DMS 273 (cell line): ENCODE results near the gene IDH3A.

ENCODE experiments used
- DNase-seq: peaks from one replicate; lab custom pipeline; 2025; ENCODE audit not compliant: unreplicated experiment; lab: John Stamatoyannopoulos, UW

IDH3A gene

DNA sequence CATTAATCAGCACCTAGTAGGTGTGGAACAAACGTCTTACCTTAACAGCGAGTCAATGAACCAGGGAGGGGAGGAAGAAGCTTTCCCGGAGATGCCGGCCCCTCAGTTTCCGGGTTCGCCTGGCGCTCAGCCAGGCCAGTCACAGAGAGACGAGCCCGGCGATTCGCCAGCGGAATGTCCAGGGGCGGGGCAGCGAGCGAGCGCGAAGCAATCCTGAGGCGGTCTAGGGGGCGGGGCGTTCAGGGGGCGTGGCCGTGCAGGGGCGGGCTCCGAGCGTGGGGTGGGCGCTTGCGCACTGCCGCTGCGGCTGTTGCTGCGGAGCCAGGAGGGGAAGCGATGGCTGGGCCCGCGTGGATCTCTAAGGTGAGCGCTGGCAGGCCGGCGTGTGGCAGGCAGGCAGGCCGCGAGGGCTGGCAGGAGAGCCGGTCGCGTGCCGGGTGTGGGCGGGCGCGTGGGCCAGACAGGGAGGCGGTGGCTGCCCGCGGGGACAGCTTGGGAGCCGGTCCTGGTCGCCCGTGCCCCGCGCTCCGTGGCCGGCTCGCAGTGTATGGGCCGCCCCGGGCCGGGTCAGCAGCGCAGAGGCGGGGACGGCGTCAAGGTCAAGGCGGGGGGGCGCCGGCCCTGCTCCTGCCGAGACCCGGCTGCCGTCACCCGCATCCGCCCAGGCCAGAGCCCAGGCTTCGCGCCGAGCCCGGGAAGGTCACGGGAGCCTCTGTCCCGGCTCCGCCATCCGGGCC lies at the start of gene IDH3A:
TSS of gene IDH3A (plus strand) at position 295 of the 737 bp plus-strand sequence. CDS start at position 337, 42 bp downstream.
- peak; percentile 97 for DNase-seq

DNA sequence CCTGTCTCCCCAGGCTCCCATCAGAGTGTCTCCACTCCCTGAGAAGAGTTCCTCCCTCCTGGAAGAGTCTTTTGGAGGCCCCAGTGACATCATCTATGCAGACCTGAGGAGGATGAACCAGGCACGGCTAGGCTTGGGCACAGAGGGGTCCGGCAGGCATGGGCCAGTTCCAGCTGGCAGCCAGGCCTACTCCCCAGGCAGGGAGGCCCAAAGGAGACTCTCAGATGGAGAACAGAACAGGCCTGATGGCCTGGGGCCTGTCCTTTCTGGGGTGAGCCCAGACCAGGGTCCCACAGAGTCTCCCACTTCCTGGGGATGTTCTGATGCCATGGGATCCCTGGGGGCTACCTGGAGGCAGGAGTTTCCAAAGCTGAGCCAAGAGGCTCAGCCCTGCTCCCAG lies 48.3 kb upstream of the IDH3A start:
- no peak for DNase-seq

GRCh38 chr15:78101423-78102105 lies 47.6 kb upstream of the IDH3A start:
- DNase-seq, result no peak

GRCh38 chr15:78102211-78102610 lies 47.0 kb upstream of the IDH3A start:
- no peak for DNase-seq

DNA sequence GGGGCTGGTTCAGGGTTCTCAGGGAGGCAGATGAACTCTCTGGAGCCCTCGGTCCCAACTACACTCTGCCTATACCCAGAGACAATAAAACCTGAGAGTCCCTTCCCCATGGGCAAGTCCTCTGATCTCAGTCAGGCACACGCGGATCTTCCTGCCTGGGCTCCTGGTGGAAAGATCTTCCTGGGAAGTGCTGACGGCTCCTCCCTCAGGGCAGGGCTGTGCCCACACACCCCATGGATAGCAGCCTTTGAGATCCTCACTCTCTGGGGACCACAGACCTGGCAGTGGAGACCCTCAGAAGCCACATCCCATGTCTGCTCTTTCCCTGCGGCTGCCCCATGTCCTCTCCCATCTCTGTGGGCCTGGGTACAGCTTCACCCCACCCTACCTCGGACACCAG lies 46.4 kb upstream of the IDH3A start:
- no peak for DNase-seq

DNA sequence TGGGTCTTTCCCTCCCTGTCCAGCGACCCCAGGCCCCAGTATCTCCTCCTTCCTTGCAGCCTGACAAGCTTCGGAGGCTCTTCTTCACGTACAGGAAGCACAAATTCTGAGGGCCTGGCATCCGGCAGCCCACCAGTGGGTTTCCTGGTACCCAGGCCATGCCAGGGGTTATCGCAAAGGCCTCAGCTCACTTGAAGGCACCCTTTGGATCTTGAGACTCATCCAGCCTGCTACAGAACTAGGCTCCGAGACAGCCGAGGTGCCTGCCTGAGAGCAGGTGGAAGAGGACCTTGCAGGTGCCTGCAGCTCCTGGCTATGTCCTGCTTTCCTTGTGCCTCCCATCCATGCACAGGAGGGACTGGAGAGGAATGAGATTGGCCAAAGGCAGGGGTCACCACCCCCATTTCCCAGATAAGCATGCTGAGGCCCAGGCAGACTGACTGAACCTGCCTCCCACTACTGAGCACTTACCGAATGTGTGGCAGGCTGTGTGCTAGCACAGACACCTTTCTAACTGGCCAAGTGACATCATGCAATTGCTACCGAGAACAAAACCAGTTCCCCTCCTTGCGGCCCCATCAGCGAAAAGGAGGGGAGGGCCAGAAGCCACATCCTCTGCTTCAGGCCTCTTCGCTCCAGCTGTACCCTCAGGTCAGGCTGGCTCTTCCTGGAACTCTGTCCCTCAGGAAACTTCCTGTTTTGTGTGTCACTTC lies 45.6 kb upstream of the IDH3A start:
- DNase-seq, result no peak

DNA sequence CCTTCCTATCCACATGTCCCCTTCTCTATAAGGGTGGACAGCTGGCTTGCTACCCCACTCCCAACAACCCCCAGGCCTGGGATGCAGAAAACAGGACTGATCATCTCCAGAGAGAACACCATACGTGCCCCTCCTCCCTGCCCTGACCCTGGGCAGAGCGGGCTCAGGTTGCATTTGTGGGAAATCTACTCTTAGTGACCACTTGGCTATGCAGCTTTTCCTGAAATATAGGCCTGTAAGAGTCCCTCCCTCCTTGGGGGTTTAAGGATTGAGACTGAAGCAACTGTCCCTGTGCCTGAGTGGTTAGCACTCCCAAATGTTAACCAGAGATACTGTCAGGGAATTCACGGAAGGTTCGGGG lies 45.1 kb upstream of the IDH3A start:
- no peak for DNase-seq

GRCh38 chr15:78104566-78105475 lies 44.3 kb upstream of the IDH3A start:
- no peak for DNase-seq

- DNase-seq, result no peak
These were observed 43.5 kb upstream of the IDH3A start for GRCh38 chr15:78105476-78106241.

DNA sequence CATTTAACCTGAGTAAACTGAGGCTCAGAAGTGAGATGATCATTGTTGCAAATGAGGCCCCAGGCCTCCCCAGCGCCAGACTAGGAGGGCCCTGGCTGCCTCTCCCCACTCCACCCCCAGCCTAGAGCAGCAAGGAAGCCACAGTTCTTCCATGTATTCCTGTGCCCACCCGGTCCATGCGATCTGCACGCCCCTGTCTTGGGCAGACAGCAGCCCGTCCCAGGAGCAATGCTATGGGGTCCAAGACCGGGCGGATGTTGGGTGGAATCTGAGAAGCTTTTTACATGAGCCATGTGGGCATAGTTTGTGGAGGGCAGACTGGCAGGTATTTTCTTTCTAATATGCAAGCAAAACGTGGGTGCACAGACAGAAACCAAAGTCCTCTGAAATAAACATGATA lies 41.7 kb upstream of the IDH3A start:
- no peak for DNase-seq

- DNase-seq, result peak; percentile 90
These were observed 40.7 kb upstream of the IDH3A start for GRCh38 chr15:78108300-78109084.

- no peak for DNase-seq
These were observed 40.0 kb upstream of the IDH3A start for GRCh38 chr15:78109156-78109555.

- DNase-seq, result no peak
These were observed 39.1 kb upstream of the IDH3A start for GRCh38 chr15:78110096-78110495.

DNA sequence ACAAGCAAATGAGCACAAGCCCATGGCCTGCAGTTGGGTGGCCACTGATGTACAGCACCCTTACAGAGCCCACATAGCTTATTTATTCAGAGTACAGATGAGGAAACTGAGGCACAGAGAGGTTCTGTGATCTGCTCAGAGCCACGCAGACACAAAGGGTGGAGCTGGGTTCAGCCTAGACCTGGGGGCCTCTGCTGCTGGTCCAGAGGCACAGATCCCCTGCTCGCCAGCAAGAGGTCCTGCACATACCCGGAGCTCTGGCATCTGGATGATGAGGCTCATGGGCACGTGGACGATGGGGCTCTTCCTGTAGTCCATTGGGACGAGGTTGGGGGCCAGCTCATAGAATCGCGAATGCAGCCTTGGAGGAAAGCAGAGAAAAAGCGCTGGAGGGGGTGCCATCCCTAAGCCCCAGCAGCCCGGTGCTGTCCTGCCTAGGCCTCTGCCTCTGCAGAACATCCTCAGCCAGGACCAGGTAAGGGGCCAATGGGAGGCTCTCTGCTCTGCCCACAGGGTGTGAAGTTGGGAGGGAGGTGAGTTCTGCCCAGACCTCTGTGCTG lies 38.2 kb upstream of the IDH3A start:
- DNase-seq, result no peak

DNA sequence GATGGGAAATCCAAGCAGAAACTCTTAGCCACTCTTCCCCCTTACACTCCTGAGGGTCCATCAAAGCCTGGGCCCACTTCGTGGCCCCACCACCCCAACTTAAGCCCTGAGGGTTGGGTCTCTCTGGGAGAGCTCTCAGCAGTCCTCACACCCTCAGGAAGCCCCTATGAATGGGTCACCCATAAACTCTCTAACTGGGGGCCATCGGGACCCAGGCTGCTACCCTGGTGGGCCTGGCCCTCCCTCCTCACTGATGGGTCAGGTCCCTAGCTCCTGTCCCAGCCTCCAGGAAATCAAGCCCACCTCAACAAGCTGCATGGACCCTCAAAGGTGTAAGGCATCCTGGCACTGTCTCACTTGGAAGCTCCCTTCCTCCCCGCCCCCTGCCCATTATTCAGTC lies 37.4 kb upstream of the IDH3A start:
- no peak for DNase-seq

DNA sequence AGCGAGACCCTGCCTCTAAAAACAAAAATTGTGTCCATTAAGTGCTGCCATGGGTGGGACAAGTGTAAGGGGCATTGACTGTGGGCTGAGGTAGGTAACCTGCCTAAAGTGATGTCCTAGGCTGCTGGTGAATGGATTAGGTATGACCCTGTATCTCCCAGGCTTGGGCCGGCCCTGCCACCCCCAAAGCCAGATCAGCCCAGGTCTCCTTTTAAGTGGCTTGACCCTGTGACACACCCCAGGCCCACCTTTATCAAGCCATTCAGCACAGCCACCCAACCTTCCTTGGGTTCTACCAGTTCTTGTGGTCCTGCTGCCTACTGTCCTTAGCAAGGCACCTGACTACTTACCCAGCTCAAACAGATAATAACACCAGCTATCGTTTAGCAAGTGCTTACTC lies 36.6 kb upstream of the IDH3A start:
- DNase-seq, result no peak

DNA sequence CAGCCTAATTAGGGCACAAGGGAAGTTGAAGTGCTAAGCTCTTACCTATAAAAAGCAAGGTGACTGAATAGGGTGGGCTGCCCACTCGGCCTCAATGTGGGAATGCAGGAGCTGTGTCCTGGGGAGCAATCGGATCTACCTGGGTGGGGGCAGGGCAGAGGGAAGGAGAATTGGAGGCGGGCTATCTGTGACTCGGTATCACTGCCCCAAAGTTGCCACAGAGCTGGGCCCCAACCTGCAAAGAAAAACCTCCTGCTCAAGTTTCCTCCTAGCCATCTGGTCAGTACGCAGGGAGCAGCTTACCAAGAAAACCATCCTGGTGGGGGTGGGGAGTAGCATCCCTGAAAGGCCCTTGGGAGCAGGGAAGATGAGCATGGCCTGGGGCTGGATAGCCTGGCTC lies 28.6 kb upstream of the IDH3A start:
- peak; percentile 85 for DNase-seq

DNA sequence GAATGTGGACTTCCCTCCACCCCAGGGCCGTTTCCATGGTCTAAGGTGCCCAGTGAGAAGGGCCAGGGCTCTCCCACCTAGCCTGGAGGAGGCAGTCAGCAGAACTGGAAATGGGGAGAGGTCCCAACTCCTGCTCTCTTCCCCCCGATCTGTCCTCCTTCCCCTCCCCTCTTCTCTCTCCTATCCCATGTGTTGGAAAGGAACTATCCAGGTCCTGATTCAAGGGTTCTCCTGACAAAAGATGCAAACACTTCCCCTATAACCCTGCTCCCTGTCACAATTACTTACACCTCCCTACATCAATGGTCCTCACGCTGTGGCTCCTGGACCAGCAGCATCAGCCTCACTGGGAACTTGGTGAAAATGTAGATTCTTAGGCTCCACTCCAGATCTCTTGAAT lies 23.9 kb upstream of the IDH3A start:
- no peak for DNase-seq

DNA sequence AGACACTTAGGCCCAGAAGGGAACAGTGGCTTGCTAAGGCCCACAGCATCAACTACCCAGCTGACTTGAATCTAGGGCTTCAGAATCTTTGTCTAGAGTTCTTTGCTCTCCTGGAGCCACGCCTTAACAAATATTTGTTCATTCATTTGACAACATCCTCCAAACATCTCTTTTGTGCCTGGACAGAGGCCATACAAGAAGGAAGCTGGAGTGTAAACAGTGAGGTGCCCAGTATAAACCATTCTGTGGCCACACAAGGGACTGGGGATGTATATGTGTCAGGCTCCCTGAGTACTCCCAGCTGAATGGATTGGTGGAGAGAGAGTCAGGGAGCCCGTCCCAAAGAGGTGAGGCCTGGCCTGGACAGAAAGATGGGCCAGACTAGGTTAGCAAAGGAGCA lies 21.3 kb upstream of the IDH3A start:
- no peak for DNase-seq
